Astrocyte (in vitro differentiated cells and primary cell): ENCODE results near the gene INPP4A. TPM values are rescaled to one million over a fixed set of nuclear protein-coding genes. Genes with fewer than 3 reads are reported as not detected.

Experiments used
- DNase-seq: peaks from one replicate; pipeline ENCODE4 v3.0.0-alpha.2; 2010; ENCODE audit warnings: low read depth
- FAIRE-seq: peaks from 2 replicates; lab custom pipeline; 2011; peaks lifted over from hg19 to GRCh38; lab: Jason Lieb, UNC
- H2AFZ ChIP-seq: 2 replicates; pipeline ENCODE4 v1.6.0; 2012; ENCODE audit warnings: low read depth, low read length, inconsistent platforms
- H3K27ac ChIP-seq: 2 replicates; pipeline ENCODE4 v1.5.1; 2011; ENCODE audit warnings: low read depth, low read length, inconsistent platforms
- H3K27me3 ChIP-seq: 2 replicates; pipeline ENCODE4 v1.6.0; 2011; ENCODE audit warnings: low read length, inconsistent platforms; ENCODE audit not compliant: insufficient read depth
- H3K36me3 ChIP-seq: 2 replicates; pipeline ENCODE4 v1.5.1; 2011; ENCODE audit warnings: low read length, inconsistent platforms; ENCODE audit not compliant: insufficient read depth
- H3K4me1 ChIP-seq: 2 replicates; pipeline ENCODE4 v1.5.1; 2011; ENCODE audit warnings: low read length, inconsistent platforms; ENCODE audit not compliant: insufficient read depth
- H3K4me2 ChIP-seq: 2 replicates; pipeline ENCODE4 v1.6.0; 2012; ENCODE audit warnings: low read length, inconsistent platforms
- H3K4me3 ChIP-seq: 2 replicates; pipeline ENCODE4 v1.5.1; 2011; ENCODE audit warnings: low read depth, mild to moderate bottlenecking, low read length, inconsistent platforms; ENCODE audit not compliant: insufficient read depth
- H3K79me2 ChIP-seq: 2 replicates; pipeline ENCODE4 v1.6.0; 2012; ENCODE audit warnings: mild to moderate bottlenecking, low read length, inconsistent platforms; ENCODE audit not compliant: insufficient read depth
- H3K9ac ChIP-seq: 2 replicates; pipeline ENCODE4 v1.6.0; 2012; ENCODE audit warnings: mild to moderate bottlenecking, low read length, inconsistent platforms
- H3K9me3 ChIP-seq: 2 replicates; pipeline ENCODE4 v1.5.1; 2012; ENCODE audit warnings: low read depth, mild to moderate bottlenecking, low read length, inconsistent platforms; ENCODE audit not compliant: insufficient read depth
- H4K20me1 ChIP-seq: 2 replicates; pipeline ENCODE4 v1.6.0; 2012; ENCODE audit warnings: low read length, inconsistent platforms; ENCODE audit not compliant: insufficient read depth
- H3K27ac Mint-ChIP-seq: one replicate; pipeline ENCODE4 v1.8.0; 2021; ENCODE audit warnings: mild to moderate bottlenecking, mixed read lengths; ENCODE audit not compliant: unreplicated experiment
- H3K27me3 Mint-ChIP-seq: one replicate; pipeline ENCODE4 v1.8.0; 2021; ENCODE audit warnings: low read depth, mixed read lengths; ENCODE audit not compliant: unreplicated experiment
- H3K36me3 Mint-ChIP-seq: one replicate; pipeline ENCODE4 v1.8.0; 2021; ENCODE audit warnings: low read depth, mixed read lengths; ENCODE audit not compliant: unreplicated experiment
- H3K4me1 Mint-ChIP-seq: one replicate; pipeline ENCODE4 v1.8.0; 2021; ENCODE audit warnings: low read depth, mixed read lengths; ENCODE audit not compliant: unreplicated experiment
- H3K4me3 Mint-ChIP-seq: one replicate; pipeline ENCODE4 v1.8.0; 2021; ENCODE audit warnings: mild to moderate bottlenecking, moderate library complexity, mixed read lengths; ENCODE audit not compliant: unreplicated experiment
- H3K9me3 Mint-ChIP-seq: one replicate; pipeline ENCODE4 v1.8.0; 2021; ENCODE audit warnings: mild to moderate bottlenecking, mixed read lengths; ENCODE audit not compliant: unreplicated experiment
- CTCF ChIP-seq: IDR thresholded peaks from 2 replicates; pipeline ENCODE4 v1.5.1; 2011; ENCODE audit warnings: low read depth, mild to moderate bottlenecking, inconsistent platforms, low read length, moderate library complexity; ENCODE audit not compliant: insufficient read depth
- EZH2 ChIP-seq: IDR thresholded peaks from 2 replicates; pipeline ENCODE4 v1.6.1; 2012; ENCODE audit warnings: mild to moderate bottlenecking, low read length, inconsistent platforms; ENCODE audit not compliant: insufficient read depth
- total RNA-seq: library from RNA; stranded (reverse); gene quantifications from 2 replicates; pipeline ENCODE4 v1.2.1, GENCODE V29; 2021

The INPP4A gene
- total RNA-seq, 1 donor from 2014 or later, result 19.4 TPM

- H3K27ac ChIP-seq, result no peak overlapping the region
- no peak overlapping the region for H3K27ac Mint-ChIP-seq
- H3K9ac ChIP-seq, result no peak overlapping the region
- no peaks in the 10 kb centered on the region for H3K9me3 Mint-ChIP-seq
- H4K20me1 ChIP-seq, result no peaks in the 10 kb centered on the region
- H3K4me2 ChIP-seq, result no peak overlapping the region
- H3K9me3 ChIP-seq, result no peaks in the 10 kb centered on the region
- no peak for FAIRE-seq
- H3K36me3 ChIP-seq, result peaks cover 3% of the 10 kb centered on the region
- no peaks in the 10 kb centered on the region for H3K79me2 ChIP-seq
- no peak overlapping the region for H3K4me3 Mint-ChIP-seq
- peaks cover 38% of the 10 kb centered on the region for H3K36me3 Mint-ChIP-seq
- H3K27me3 Mint-ChIP-seq, result no peaks in the 10 kb centered on the region
- H3K4me1 ChIP-seq, result no peaks in the 10 kb centered on the region
- TF ChIP-seq EZH2 (no peak), CTCF (no peak)
- no peak overlapping the region for H2AFZ ChIP-seq
- DNase-seq, result no peak
- no peaks in the 10 kb centered on the region for H3K4me1 Mint-ChIP-seq
- H3K27me3 ChIP-seq, result no peaks in the 10 kb centered on the region
- no peak overlapping the region for H3K4me3 ChIP-seq
Measured at GRCh38 chr2:98541906-98542305, 97.2 kb downstream of the INPP4A start.

GRCh38 chr2:98543214-98543613 lies 98.6 kb downstream of the INPP4A start:
- no peaks in the 10 kb centered on the region for H4K20me1 ChIP-seq
- FAIRE-seq (no peak), DNase-seq (no peak)
- H3K27ac Mint-ChIP-seq, result no peak overlapping the region
- H3K4me2 ChIP-seq, result no peak overlapping the region
- no peak overlapping the region for H3K27ac ChIP-seq
- peaks cover 5% of the 10 kb centered on the region for H3K36me3 ChIP-seq
- H3K4me3 Mint-ChIP-seq, result no peak overlapping the region
- no peak overlapping the region for H3K4me3 ChIP-seq
- no peaks in the 10 kb centered on the region for H3K27me3 ChIP-seq
- H3K9me3 ChIP-seq, result no peaks in the 10 kb centered on the region
- no peaks in the 10 kb centered on the region for H3K4me1 Mint-ChIP-seq
- H3K9ac ChIP-seq, result no peak overlapping the region
- H3K4me1 ChIP-seq, result no peaks in the 10 kb centered on the region
- H2AFZ ChIP-seq, result no peak overlapping the region
- TF ChIP-seq CTCF (no peak), EZH2 (no peak)
- no peaks in the 10 kb centered on the region for H3K79me2 ChIP-seq
- no peaks in the 10 kb centered on the region for H3K9me3 Mint-ChIP-seq
- H3K36me3 Mint-ChIP-seq, result peaks cover 38% of the 10 kb centered on the region
- H3K27me3 Mint-ChIP-seq, result no peaks in the 10 kb centered on the region

GRCh38 chr2:98543842-98544241 lies 99.2 kb downstream of the INPP4A start:
- Histone ChIP-seq H3K36me3 (peaks cover 5% of the 10 kb centered on the region), H3K27me3 (no peaks in the 10 kb centered on the region), H4K20me1 (no peaks in the 10 kb centered on the region), H3K9me3 (no peaks in the 10 kb centered on the region), H3K79me2 (no peaks in the 10 kb centered on the region), H3K4me2 (no peak overlapping the region), H2AFZ (no peak overlapping the region), H3K9ac (no peak overlapping the region), H3K4me3 (no peak overlapping the region), H3K27ac (no peak overlapping the region), H3K4me1 (no peaks in the 10 kb centered on the region)
- Mint-ChIP-seq H3K27me3 (no peaks in the 10 kb centered on the region), H3K9me3 (no peaks in the 10 kb centered on the region), H3K4me1 (no peaks in the 10 kb centered on the region), H3K27ac (peak overlapping the region; percentile 53), H3K36me3 (peaks cover 34% of the 10 kb centered on the region), H3K4me3 (no peak overlapping the region)
- DNase-seq, result no peak
- no peak for FAIRE-seq
- no peak for TF ChIP-seq CTCF
- no peak for TF ChIP-seq EZH2
